Femur (tissue), 1 donor: Measurements from ENCODE around the gene SNRPB.

Experiments
- DNase-seq: peaks from one replicate; pipeline ENCODE4 v3.0.0-alpha.2; 2017

Gene SNRPB

DNA sequence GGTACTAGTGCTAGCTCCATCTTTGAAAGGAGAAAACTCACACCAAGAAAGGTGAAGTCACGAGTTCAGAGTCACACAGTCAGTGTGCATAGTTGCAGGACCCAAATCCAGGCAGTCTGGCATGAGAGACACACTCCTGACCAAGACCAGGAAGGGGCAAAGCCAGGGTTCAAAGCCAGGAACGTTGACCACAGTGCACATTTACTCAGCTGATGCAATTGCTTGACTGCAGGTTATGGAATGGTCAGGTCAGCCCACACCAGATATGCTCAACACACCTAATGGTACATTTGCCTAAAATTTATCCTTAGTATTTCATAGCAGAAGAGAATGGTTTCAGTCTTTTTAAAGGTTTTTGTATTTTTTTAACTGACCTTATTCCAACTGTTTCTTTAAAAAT is 52.2 kb downstream of the SNRPB start:
- no peak for DNase-seq

DNA sequence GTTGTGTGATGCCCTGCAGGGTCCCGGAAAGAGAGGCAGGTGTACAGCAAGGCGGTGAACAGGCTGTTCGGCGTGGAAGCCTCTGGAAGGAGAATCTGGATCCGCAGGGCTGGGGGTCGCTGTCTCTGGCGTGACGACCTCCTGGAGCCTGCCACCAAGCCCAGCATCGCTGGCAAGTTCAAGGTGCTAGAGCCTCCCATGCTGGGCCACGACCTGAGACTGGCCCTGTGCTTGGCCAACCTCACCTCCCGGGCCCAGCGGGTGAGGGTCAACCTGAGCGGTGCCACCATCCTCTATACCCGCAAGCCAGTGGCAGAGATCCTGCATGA is 53.4 kb downstream of the SNRPB start:
- no peak for DNase-seq

DNA sequence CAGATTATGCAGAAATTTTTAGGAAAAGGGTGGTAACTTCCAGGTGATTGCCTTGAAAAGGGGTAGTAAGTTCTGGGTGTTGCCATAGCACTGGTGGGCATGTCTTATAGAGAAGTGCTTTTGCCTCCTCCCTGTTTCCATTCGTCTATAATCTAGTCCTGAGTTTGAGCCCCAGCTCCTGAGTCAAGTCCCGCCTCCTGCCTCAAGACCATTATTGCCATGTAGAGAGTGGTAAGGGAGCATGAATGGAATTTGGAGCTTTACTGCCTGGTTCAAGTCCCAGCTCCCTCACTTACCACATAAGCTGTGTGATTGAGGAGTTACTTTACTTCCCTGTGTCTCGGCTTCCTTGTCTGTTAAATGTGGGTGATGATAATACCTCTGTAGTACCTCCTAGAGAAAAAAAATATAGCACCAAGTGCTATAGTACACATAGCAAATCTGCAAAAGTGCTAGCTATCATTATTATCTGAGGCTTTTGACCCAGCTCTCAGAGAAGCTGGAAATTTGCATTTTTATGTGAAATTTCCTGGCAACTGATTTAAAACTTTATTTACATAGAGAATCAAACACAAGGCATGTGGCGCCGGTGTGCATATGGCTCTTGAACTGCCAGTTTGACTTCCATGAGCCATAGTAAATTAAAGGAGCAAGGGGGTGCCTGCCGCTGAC is 53.9 kb downstream of the SNRPB start:
- no peak for DNase-seq
